LoVo (cell line): Measurements from ENCODE around the gene PROB1.
"Not testable (repeated sequence)": the region's sequence is repeated elsewhere in the genome, so short reads cannot be mapped to it uniquely, and the experiment has no call there.

Experiments used
- DNase-seq: peaks from one replicate; pipeline ENCODE4 v3.0.0-alpha.2; 2016; ENCODE audit warnings: low spot score

The PROB1 gene

DNA sequence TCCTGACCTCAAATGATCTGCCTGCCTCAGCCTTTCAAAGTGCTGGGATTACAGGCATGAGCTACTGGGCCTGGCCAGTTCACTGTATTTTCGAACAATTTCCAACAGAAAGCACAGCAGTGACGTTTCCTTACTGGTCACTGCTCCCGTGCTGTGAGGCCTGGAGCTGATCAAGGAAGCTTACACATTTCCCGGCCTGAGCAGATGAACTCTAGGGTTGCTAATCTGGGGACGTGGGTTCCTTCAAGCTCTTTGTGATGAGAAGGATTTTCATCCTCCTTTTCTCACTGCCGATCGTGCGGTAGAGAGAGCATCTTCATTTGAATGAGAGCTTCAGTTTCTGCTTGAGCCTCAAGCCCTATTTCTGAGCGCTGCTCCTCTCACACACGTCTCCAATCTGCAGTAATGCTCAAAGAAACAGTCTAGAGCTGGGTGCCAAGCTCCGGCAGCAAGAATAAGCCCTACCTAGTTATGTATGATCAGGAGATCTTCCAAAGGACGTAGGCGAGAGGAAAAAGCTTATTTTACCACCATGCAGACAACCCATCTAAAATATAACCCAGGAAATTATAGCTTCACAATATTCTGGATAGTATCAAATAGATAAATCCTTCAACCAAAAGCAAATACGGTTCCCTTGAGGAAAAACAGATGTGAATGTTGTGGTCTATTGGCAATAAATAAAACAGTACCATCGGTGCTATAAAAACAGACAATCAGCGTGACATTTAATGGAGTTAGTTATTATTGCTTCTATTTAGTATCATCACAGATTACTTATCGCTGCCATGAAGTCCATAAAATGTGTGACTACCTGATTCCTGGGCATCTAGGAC, 16.3 kb upstream of the PROB1 start:
- DNase-seq, result no peak

DNA sequence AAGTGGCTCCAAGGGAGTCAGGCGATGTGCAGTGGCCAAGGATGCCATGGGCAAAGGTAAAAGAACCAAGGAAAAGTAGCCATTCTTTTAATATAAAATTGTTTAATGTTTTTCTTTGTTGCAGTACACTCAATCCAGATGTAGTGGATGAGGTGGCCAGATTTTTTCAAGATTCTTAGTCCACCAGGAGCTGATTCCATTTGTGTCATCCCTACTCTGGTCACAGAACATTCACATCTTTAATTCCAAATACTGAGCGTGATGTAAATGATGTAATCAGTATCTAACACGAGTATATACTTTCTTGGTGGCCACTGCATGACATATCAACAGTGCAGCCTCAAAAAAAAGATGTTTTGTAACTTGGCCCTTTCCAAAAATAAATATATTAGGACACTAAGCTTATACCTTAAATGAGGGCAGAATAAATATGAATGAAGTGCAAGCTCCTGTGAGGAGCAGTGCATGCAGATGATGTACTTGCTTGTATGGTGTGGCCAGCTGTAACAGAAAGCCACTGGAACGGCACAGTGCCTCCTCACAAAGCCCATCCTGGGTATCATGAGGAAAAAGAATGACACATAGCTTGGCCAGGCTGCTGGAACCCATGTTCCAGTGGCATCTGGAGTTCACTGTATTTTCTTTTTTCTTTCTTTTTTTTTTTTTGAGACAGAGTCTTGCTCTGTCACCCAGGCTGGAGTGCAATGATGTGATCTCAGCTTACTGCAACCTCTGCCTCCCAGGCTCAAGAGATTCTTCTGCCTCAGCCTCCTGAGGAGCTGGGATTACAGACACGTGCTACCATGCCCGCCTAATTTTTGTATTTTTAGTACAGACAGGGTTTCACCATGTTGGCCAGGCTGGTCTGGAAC, 15.5 kb upstream of the PROB1 start:
- DNase-seq, result no peak

- not testable (repeated sequence) for DNase-seq
Measured at GRCh38 chr5:139409116-139409515, 14.2 kb upstream of the PROB1 start.

GRCh38 chr5:139408191-139408590, 13.3 kb upstream of the PROB1 start:
- DNase-seq, result no peak

GRCh38 chr5:139407517-139407916, 12.6 kb upstream of the PROB1 start:
- DNase-seq, result no peak

- no peak for DNase-seq
Measured at GRCh38 chr5:139406963-139407362, 12.1 kb upstream of the PROB1 start.

GRCh38 chr5:139404484-139404840, 9.6 kb upstream of the PROB1 start:
- no peak for DNase-seq

- peak; percentile 98 for DNase-seq
Measured at GRCh38 chr5:139403787-139404483, 9.0 kb upstream of the PROB1 start, which contains the start of gene SPATA24. Gene SPATA24 (minus strand): TSS chr5:139404089. CDS start chr5:139404060, 29 bp downstream.

DNA sequence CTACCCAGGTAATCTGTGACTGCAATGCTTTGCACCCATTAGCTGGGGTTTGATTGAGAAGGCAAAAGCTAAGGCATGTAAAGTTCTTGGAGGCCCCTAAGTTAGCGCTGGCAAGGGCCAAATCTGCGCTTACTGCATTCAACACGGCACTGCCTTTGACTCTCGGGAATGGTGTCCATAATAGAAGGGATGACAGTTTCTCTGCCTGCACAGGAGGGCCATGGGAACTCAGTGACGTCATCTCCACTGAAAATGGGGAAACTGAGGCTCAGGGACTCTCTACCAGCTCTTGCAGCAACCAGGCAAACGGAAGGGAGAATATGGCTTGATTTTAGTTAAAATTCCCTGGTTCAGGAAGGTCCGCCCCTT, 8.5 kb upstream of the PROB1 start:
- DNase-seq, result no peak

DNA sequence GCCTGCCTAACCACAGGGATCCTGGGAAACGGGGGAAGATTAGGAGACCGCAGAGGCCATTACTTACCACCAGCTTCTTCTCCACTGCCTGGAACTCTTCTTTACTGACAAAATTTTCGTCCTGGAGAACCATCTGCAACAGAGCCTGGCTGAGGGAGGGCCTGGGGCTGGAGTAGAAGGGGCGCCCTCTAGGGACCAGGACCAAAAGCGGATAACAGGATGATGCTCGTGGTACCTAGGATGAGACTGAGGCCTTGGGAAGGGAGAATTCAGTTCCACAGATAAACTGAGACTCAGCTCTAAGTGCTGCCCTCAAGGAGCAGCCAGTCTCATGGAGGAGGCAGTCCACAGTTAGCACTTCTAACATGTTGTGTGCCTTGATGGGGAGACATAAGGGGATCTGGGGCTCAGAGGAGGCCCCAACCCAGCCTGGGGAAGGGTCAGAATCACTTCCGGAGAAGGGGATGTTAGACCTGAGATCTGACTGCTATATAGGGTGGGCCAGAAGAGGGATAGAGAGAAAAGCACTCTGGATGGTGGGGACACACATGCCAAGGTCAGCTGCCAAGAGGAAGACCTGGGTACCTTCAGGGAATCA, 7.8 kb upstream of the PROB1 start:
- DNase-seq, result no peak

DNA sequence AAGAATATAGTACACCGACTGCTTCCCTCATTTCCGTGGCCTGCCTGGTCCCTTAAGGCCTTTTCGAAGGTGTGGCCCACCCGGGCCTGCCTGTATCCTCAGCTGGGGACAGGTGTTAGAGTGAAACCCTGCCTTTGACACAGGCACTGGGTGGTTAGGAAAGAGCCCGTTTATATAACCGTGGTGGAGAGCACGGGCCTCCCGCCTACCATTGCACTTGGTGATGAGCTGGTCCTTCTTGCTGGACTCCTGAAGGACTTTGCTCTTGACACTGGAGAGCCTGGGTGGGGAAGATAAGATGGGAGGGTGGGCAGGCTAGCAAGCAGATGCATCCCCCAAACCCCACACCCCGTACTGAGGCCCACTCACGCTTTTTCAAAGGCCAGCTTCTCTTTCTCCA, 6.6 kb upstream of the PROB1 start:
- DNase-seq, result no peak

DNA sequence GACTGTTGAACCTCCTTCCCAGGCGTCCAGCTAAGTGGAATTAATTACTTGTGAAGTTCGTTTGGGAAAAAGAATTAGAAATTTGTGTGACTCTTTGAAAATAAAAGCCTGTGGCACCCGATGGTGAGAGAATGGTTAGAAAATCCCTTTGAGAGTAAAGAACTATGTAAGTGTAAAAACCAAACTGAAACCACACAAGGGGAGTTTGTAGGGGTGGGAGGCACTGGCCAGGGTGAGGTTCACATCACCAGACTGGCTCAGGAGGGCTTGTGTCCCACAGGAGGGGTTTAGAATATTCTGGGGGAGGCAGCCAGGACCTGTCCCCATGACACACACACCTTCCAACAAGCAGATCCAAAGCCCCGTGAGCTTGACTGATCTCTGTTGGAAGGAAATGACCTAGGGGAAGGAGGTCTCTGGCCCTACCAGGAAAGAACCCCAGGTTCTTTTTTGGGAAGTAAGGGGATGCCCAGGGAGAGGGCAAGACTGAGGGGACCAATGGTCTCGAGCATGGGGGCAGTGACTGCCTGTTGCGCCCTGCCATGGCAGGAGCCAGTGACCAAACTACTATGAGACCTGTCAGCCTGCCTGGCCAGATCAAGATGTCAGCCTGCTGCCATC, 4.7 kb upstream of the PROB1 start:
- no peak for DNase-seq

DNA sequence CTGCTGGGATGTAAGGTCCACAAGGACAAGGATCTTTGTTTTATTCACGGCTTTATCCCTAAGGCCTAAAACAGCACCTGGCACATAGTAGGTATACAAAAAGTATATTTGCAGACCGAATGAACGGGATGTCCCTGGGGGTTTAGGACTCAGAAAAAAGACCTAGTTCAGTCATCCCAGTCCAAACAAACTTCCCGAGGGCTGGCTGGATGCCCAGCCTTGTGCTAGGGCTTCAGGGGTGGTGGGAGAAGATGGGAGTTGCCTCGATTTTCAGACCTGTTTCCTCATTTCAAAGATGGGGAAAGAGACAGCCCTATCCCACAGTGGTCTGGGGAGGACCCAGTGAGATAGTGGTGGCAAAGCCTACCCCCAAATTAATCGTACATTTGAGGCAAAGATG, 3.0 kb upstream of the PROB1 start:
- no peak for DNase-seq

- DNase-seq, result no peak
Measured at GRCh38 chr5:139396691-139397090, 1.8 kb upstream of the PROB1 start.

- no peak for DNase-seq
Measured at GRCh38 chr5:139395844-139396640, 1.1 kb upstream of the PROB1 start.

DNA sequence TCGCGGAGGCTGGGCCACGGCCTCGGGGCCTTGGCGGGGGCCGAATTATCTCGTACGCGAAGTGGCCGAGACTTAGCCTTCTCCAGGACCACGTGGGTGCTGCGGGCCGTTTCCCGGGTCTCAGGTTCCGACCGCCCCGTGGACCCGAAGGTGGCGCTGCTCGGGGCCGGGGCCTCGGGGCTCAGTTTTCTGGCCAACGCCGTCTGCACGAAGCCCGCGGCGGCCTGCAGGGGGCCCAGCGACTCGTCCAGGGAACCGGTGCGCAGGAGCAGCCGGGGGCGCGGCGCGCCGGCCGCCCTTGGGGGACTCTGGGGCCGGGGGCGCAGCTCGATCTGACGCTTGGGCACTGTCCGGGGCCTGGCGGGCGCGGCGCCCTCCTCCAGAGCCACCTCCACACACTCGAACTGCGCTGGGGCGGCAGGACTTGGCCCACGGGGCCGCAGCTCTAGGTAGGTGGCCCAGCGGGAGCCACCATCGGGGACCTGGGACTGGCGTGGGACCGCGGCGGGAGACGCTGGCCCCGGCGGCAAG, 716 bp downstream of the PROB1 start:
- DNase-seq, result no peak

DNA sequence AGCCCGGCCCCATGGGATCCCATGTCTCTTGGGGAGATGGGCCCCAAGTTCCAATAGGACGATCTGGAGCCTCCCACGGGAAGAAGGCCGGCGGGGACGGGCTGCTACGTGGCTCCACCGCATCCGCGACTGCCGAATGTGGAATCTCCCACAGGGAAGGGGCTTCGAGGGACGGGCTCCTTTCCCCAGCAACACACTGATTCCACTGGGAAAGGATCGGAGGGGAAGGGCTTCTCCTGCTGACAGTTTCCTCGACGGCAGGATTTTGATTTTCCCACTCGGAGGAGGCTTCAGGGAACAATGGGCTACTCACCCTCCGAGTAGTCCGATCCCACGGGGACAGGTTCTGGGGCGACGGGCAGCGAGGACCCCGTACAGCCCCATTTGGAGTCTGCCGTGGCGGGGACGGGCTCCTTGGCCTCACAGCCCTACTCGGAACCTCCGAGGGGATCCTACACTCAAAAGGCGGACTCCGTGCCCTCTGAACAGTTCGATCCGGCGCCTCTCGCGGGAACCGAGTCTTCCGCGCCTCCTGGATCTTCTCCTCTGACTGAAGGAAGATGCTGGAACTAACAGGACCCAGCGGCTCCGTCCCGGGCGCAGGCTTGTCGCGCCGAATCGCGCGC, 1.3 kb downstream of the PROB1 start:
- DNase-seq, result no peak

DNA sequence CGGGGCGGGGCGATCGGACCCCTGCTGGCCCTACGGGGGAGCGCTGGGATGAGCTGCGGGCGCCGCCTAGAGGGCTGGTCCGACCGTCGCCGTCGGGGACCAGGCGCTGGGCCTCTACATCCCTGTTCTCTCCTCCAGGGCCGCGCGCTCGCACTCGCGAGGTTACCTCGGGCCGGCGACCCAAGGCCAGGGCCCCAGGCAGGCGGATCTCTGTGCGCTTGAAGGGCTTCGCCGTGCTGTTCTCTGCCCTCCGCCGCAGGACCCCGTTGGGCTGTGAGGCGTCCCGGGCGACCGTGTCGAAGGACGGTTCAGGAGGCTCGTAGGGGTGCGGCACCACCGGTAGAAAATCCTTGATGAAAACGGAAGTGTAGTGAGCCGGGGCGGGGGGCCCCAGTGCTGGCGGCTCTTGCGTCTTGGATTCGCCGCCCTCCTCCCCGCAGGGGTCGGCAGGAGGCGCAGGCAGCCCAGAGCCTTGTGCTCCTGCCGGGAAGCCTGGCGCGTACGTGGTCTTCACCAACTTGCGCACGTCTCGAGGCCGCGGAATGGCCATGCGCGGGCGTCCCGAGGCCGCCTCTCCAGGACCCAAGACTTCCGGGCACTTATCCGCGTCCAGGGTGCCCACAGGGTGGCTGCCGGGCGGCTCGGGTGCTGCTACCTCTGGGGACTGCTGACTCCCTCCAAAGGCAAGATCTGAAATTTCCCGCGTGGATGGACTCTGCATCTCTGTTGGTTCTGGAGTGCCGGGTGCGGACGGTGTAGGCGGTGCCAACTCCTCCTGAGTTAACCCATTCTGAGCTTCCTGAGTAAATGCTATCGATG, 2.0 kb downstream of the PROB1 start:
- DNase-seq, result peak; percentile 64

GRCh38 chr5:139392324-139392677, 2.6 kb downstream of the PROB1 start:
- peak; percentile 19 for DNase-seq
